Measurements from ENCODE around the gene CNIH1. TPM values are rescaled to one million over a fixed set of nuclear protein-coding genes. Genes with fewer than 3 reads are reported as not detected.

The CNIH1 gene
- total and polyA plus RNA-seq, 2 of the 13 experiments (the other 11 are each of a cell fraction or from before 2014, with no cell fraction given), result 166 to 421 TPM

GRCh38 chr14:54447231-54447692 lies 6.1 kb upstream of the CNIH1 start (continued):
- 0 out of 2 replicates have a peak, but pooled peaks have one; percentile 14 for TF ChIP-seq CTCF (CRISPR knock-in tag; IDR thresholded peaks at IDR 0.05)
- TF ChIP-seq PATZ1 (CRISPR knock-in tag; IDR thresholded peaks at IDR 0.05), result peak; percentile 47; the same call in 1 of the 2 replicates
- TF ChIP-seq SNAPC5 (CRISPR knock-in tag; IDR thresholded peaks at IDR 0.05; ENCODE audit: borderline replicate concordance), result no peak
- TF ChIP-seq RBFOX2 (IDR thresholded peaks at IDR 0.05; ENCODE audit: low read depth, low read length), result no peak
- no peak for TF ChIP-seq ZNF337 (CRISPR knock-in tag; IDR thresholded peaks at IDR 0.05; ENCODE audit: borderline replicate concordance, low read depth)
- peak; percentile 80; the same call in 1 of the 2 replicates for TF ChIP-seq ZFP36L1 (CRISPR knock-in tag; IDR thresholded peaks at IDR 0.05)
- TF ChIP-seq E2F2 (CRISPR knock-in tag; IDR thresholded peaks at IDR 0.05; ENCODE audit: borderline replicate concordance), result no peak
- no peak for TF ChIP-seq ZNF577 (CRISPR knock-in tag; IDR thresholded peaks at IDR 0.05; ENCODE audit: borderline replicate concordance, low read depth)
- no peak for TF ChIP-seq PLSCR1 (CRISPR knock-in tag; IDR thresholded peaks at IDR 0.05; ENCODE audit: borderline replicate concordance)
- no peak for TF ChIP-seq ZBTB1 (CRISPR knock-in tag; IDR thresholded peaks at IDR 0.05; ENCODE audit: borderline replicate concordance)
- TF ChIP-seq THAP8 (CRISPR knock-in tag; IDR thresholded peaks at IDR 0.05; ENCODE audit: borderline replicate concordance), result no peak
- TF ChIP-seq NFAT5 (CRISPR knock-in tag; IDR thresholded peaks at IDR 0.05), result no peak
- no peak for TF ChIP-seq ZNF761 (CRISPR knock-in tag; conservative IDR thresholded peaks at IDR 0.05)
- TF ChIP-seq REXO4 (CRISPR knock-in tag; IDR thresholded peaks at IDR 0.05; ENCODE audit: borderline replicate concordance), result no peak

All from HepG2 (cell line).